PC-3 (cell line): Measurements from ENCODE around the gene SMCO1. TPM values are rescaled to one million over a fixed set of nuclear protein-coding genes. Genes with fewer than 3 reads are reported as not detected.

Source experiments
- ATAC-seq: fragments of 200-7000 bp; cut with Tn5 transposase; 2 replicates; pipeline ENCODE4 v1.9.1; 2020; ENCODE audit warnings: mild to moderate bottlenecking, moderate library complexity
- BruUV-seq: library from RNA; stranded (reverse); fragments of 400-500 nt; replicated peaks from 2 replicates; lab custom pipeline; 2021; lab: Mats Ljungman, UMichigan
- CTCF ChIA-PET: fragments of 300-600 bp; sonication (Branson Sonifier 250); formaldehyde crosslinking; loops from one replicate; lab custom pipeline; 2022; ENCODE audit warnings: antibody characterized with exemption; lab: Charles Lee
- POLR2A ChIA-PET: fragments of 300-600 bp; sonication (Branson Sonifier 250); formaldehyde crosslinking; loops from one replicate; lab custom pipeline; 2022; ENCODE audit warnings: antibody characterized with exemption; ENCODE audit not compliant: unreplicated experiment; lab: Charles Lee
- DNase-seq: peaks from one replicate; pipeline ENCODE4 v3.0.0-alpha.2; 2015
- H2AFZ ChIP-seq: fragments of 300-600 bp; sonication (generic); 2 replicates; pipeline ENCODE4 v1.6.0; 2016; ENCODE audit warnings: antibody characterized with exemption, low read length
- H3F3A ChIP-seq: fragments of 300-600 bp; sonication (generic); one replicate; pipeline ENCODE4 v1.6.0; 2017; ENCODE audit warnings: antibody characterized with exemption, low read length, control low read depth, mild to moderate bottlenecking; ENCODE audit not compliant: unreplicated experiment
- H3K27ac ChIP-seq: fragments of 300-600 bp; sonication (generic); 2 replicates; pipeline ENCODE4 v1.5.1; 2016; ENCODE audit warnings: mild to moderate bottlenecking, low read length
- H3K27me3 ChIP-seq: fragments of 300-600 bp; sonication (generic); 2 replicates; pipeline ENCODE4 v1.6.1; 2016; ENCODE audit warnings: low read length, mixed read lengths
- H3K36me3 ChIP-seq: fragments of 300-600 bp; sonication (generic); 2 replicates; pipeline ENCODE4 v1.6.1; 2016; ENCODE audit warnings: low read depth, mixed run types, low read length, mixed read lengths
- H3K4me1 ChIP-seq: fragments of 300-600 bp; sonication (generic); 2 replicates; pipeline ENCODE4 v1.5.1; 2016; ENCODE audit warnings: low read length; ENCODE audit not compliant: insufficient read depth
- H3K4me2 ChIP-seq: fragments of 300-600 bp; sonication (generic); 2 replicates; pipeline ENCODE4 v1.6.0; 2016; ENCODE audit warnings: low read length
- H3K4me3 ChIP-seq: fragments of 300-600 bp; sonication (generic); 2 replicates; pipeline ENCODE4 v1.5.1; 2016; ENCODE audit warnings: mild to moderate bottlenecking, low read length, mixed read lengths
- H3K79me2 ChIP-seq: fragments of 300-600 bp; sonication (generic); 2 replicates; pipeline ENCODE4 v1.6.1; 2017; ENCODE audit warnings: low read length, mixed read lengths
- H3K9ac ChIP-seq: fragments of 300-600 bp; sonication (generic); 2 replicates; pipeline ENCODE4 v1.6.0; 2016; ENCODE audit warnings: mild to moderate bottlenecking, low read length
- H3K9me2 ChIP-seq: fragments of 300-600 bp; sonication (generic); replicated peaks from 2 replicates; pipeline ENCODE4 v1.6.1; 2016; ENCODE audit warnings: mixed run types, low read length, mixed read lengths
- H3K9me3 ChIP-seq: fragments of 300-600 bp; sonication (generic); 2 replicates; pipeline ENCODE4 v1.6.1; 2016; ENCODE audit warnings: low read length, mixed read lengths
- H4K20me1 ChIP-seq: fragments of 300-600 bp; sonication (generic); 2 replicates; pipeline ENCODE4 v1.6.1; 2016; ENCODE audit warnings: low read length, mixed read lengths
- CTCF ChIP-seq: fragments of 300-600 bp; sonication (generic); conservative IDR thresholded peaks from 2 replicates; pipeline ENCODE4 v1.5.1; 2017; ENCODE audit warnings: antibody characterized with exemption, low read depth, mild to moderate bottlenecking, low read length
- EZH2 ChIP-seq: fragments of 300-600 bp; sonication (generic); IDR thresholded peaks from one replicate; pipeline ENCODE4 v1.6.1; 2017; ENCODE audit warnings: antibody characterized with exemption, mild to moderate bottlenecking, low read length; ENCODE audit not compliant: unreplicated experiment
- EZH2phosphoT487 ChIP-seq: fragments of 300-600 bp; sonication (generic); IDR thresholded peaks from 2 replicates; pipeline ENCODE4 v1.6.1; 2018; ENCODE audit warnings: mild to moderate bottlenecking, antibody characterized with exemption, low read length, borderline replicate concordance
- intact Hi-C: fragments of 100-400 bp; cut with micrococcal nuclease; formaldehyde crosslinking; loops from 2 replicates; pipeline ENCODE4 v1.9.0; 2023
- total RNA-seq: library from RNA; depleted of rRNA; stranded (reverse); fragments of >200 nt; gene quantifications from 2 replicates; pipeline ENCODE4 v1.2.3, GENCODE V29; 2014

The SMCO1 gene
- total RNA-seq, 1 experiment from 2014 or later: not detected

GRCh38 chr3:196559826-196560225 lies 44.7 kb upstream of the SMCO1 start:
- peaks cover 34% of the 10 kb centered on the region for H3K4me1 ChIP-seq
- BruUV-seq: no TSS peak
- ATAC-seq (no peak; the same call in 1 of the 2 replicates), DNase-seq (peak; percentile 20)
- H3K9me3 ChIP-seq: no peaks in the 10 kb centered on the region
- H3K9ac ChIP-seq: no peak overlapping the region
- no peak for TF ChIP-seq EZH2phosphoT487
- TF ChIP-seq EZH2: no peak
- no peak for TF ChIP-seq CTCF
- POLR2A ChIA-PET: no interaction called here
- H3F3A ChIP-seq: no peaks in the 10 kb centered on the region
- no peaks in the 10 kb centered on the region for H3K9me2 ChIP-seq
- H3K79me2 ChIP-seq: peaks cover 16% of the 10 kb centered on the region
- intact Hi-C loops: loop anchor here (5.0 kb wide), 1 partner anchor 73 kb away; no protein-coding TSS in a partner anchor
- no peak overlapping the region for H3K27ac ChIP-seq
- H3K4me3 ChIP-seq: no peak overlapping the region
- no peak overlapping the region for H2AFZ ChIP-seq
- no peaks in the 10 kb centered on the region for H4K20me1 ChIP-seq
- H3K36me3 ChIP-seq: peaks cover 5% of the 10 kb centered on the region; the same call in 1 of the 2 replicates
- no peak overlapping the region for H3K4me2 ChIP-seq
- no peaks in the 10 kb centered on the region for H3K27me3 ChIP-seq
- CTCF ChIA-PET: no interaction called here

- H3K79me2 ChIP-seq: peaks cover 15% of the 10 kb centered on the region
- no peaks in the 10 kb centered on the region for H3K27me3 ChIP-seq
- TF ChIP-seq EZH2phosphoT487: no peak
- H3F3A ChIP-seq: no peaks in the 10 kb centered on the region
- intact Hi-C loops: no loop called here
- BruUV-seq: no TSS peak
- no peak for DNase-seq
- peaks cover 21% of the 10 kb centered on the region for H3K4me1 ChIP-seq
- no peaks in the 10 kb centered on the region for H3K9me3 ChIP-seq
- no peaks in the 10 kb centered on the region for H4K20me1 ChIP-seq
- ChIA-PET CTCF (no interaction called here), POLR2A (no interaction called here)
- peaks cover 5% of the 10 kb centered on the region; the same call in 1 of the 2 replicates for H3K36me3 ChIP-seq
- no peak overlapping the region for H2AFZ ChIP-seq
- no peak overlapping the region for H3K4me3 ChIP-seq
- ATAC-seq: no peak
- H3K9ac ChIP-seq: no peak overlapping the region
- H3K9me2 ChIP-seq: no peaks in the 10 kb centered on the region
- no peak overlapping the region for H3K4me2 ChIP-seq
- no peak overlapping the region for H3K27ac ChIP-seq
Measured at GRCh38 chr3:196558476-196558875, 43.3 kb upstream of the SMCO1 start.

- Histone ChIP-seq H4K20me1 (no peaks in the 10 kb centered on the region), H3K9me2 (no peaks in the 10 kb centered on the region), H3K4me2 (no peak overlapping the region), H3F3A (no peaks in the 10 kb centered on the region), H3K27ac (no peak overlapping the region), H3K27me3 (no peaks in the 10 kb centered on the region), H3K36me3 (peaks cover 5% of the 10 kb centered on the region; the same call in 1 of the 2 replicates), H3K9ac (no peak overlapping the region), H3K9me3 (no peaks in the 10 kb centered on the region), H3K4me1 (peaks cover 10% of the 10 kb centered on the region; the same call in 1 of the 2 replicates), H3K4me3 (no peak overlapping the region), H3K79me2 (peaks cover 5% of the 10 kb centered on the region; the same call in 1 of the 2 replicates), H2AFZ (no peak overlapping the region)
- intact Hi-C loops: no loop called here
- no peak for ATAC-seq
- no TSS peak for BruUV-seq
- no peak for DNase-seq
- TF ChIP-seq CTCF (no peak), EZH2phosphoT487 (no peak), EZH2 (no peak)
- POLR2A ChIA-PET: no interaction called here
- CTCF ChIA-PET: no interaction called here
Measured at GRCh38 chr3:196557236-196557635, 42.1 kb upstream of the SMCO1 start.
